ENCODE results near the gene NDUFS7. TPM values are rescaled to one million over a fixed set of nuclear protein-coding genes. Genes with fewer than 3 reads are reported as not detected.

Gene NDUFS7
- total and polyA plus RNA-seq, 2 experiments from 2014 or later: 264 to 455 TPM

GRCh38 chr19:1408300-1409203 is 24.8 kb downstream of the NDUFS7 start:
- no peaks in the 10 kb centered on the region for H3K9me3 ChIP-seq (ENCODE audit: low read depth)
- peak overlapping the region; percentile 94 for H3K27ac ChIP-seq
- peak overlapping the region; percentile 81 for H3K4me3 ChIP-seq
- no peaks in the 10 kb centered on the region for H3K36me3 ChIP-seq
- peak; percentile 62 to 70 for DNase-seq (ENCODE audit: low read depth in 1 of 2, low spot score in 1 of 2)
- peaks cover 13% of the 10 kb centered on the region for H3K4me1 ChIP-seq (ENCODE audit: low read depth)
- no peak for TF ChIP-seq CTCF (IDR thresholded peaks at IDR 0.05; ENCODE audit: low read depth, low read length)
- no peaks in the 10 kb centered on the region for H3K27me3 ChIP-seq

GRCh38 chr19:1409204-1410005 is 25.7 kb downstream of the NDUFS7 start:
- Histone ChIP-seq H3K36me3 (no peaks in the 10 kb centered on the region), H3K9me3 (ENCODE audit: low read depth) (no peaks in the 10 kb centered on the region), H3K27me3 (no peaks in the 10 kb centered on the region), H3K4me3 (peak overlapping the region; percentile 81), H3K4me1 (ENCODE audit: low read depth) (peaks cover 13% of the 10 kb centered on the region), H3K27ac (peak overlapping the region; percentile 94)
- TF ChIP-seq CTCF (IDR thresholded peaks at IDR 0.05; ENCODE audit: low read depth, low read length): no peak
- no peak for DNase-seq (ENCODE audit: low read depth in 1 of 2, low spot score in 1 of 2)

- TF ChIP-seq CTCF (IDR thresholded peaks at IDR 0.05; ENCODE audit: low read depth, low read length): no peak
- Histone ChIP-seq H3K27me3 (no peaks in the 10 kb centered on the region), H3K4me1 (ENCODE audit: low read depth) (peaks cover 18% of the 10 kb centered on the region), H3K36me3 (no peaks in the 10 kb centered on the region), H3K27ac (no peak overlapping the region), H3K4me3 (no peak overlapping the region), H3K9me3 (ENCODE audit: low read depth) (no peaks in the 10 kb centered on the region)
- peak in 1 of 2 donors; percentile 44 for DNase-seq (ENCODE audit: low read depth in 1 of 2, low spot score in 1 of 2)
Observed at GRCh38 chr19:1410136-1410786, 26.6 kb downstream of the NDUFS7 start.

- Histone ChIP-seq H3K27ac (no peak overlapping the region), H3K9me3 (ENCODE audit: low read depth) (no peaks in the 10 kb centered on the region), H3K36me3 (no peaks in the 10 kb centered on the region), H3K4me1 (ENCODE audit: low read depth) (peaks cover 23% of the 10 kb centered on the region), H3K4me3 (no peak overlapping the region), H3K27me3 (no peaks in the 10 kb centered on the region)
- TF ChIP-seq CTCF (IDR thresholded peaks at IDR 0.05; ENCODE audit: low read depth, low read length): no peak
- DNase-seq (ENCODE audit: low read depth in 1 of 2, low spot score in 1 of 2): no peak
Observed at GRCh38 chr19:1410789-1411188, 27.1 kb downstream of the NDUFS7 start.
